NCI-H510A (cell line): ENCODE data around the gene PPP1R3C.

ENCODE experiments used
- DNase-seq: peaks from one replicate; lab custom pipeline; 2025; lab: John Stamatoyannopoulos, UW

Gene PPP1R3C

DNA sequence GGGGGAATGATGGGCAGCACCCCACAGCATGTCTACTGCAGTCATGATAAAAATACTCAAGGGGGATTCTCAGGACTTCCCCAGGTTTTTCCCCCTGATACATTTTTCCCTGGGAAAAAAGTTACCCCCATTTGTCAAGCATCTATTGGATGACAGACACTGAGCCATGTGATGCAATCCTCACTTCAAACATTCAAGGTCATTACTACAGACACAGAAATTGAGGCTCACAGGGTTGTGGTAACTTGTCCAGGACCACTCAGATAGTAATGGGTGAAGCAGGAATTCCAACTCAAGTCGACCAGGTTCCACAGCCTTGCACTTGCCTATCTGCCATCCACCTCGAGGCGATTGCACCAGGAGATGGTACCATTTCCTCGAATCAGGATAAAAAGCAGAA lies 31.7 kb downstream of the PPP1R3C start:
- no peak for DNase-seq

DNA sequence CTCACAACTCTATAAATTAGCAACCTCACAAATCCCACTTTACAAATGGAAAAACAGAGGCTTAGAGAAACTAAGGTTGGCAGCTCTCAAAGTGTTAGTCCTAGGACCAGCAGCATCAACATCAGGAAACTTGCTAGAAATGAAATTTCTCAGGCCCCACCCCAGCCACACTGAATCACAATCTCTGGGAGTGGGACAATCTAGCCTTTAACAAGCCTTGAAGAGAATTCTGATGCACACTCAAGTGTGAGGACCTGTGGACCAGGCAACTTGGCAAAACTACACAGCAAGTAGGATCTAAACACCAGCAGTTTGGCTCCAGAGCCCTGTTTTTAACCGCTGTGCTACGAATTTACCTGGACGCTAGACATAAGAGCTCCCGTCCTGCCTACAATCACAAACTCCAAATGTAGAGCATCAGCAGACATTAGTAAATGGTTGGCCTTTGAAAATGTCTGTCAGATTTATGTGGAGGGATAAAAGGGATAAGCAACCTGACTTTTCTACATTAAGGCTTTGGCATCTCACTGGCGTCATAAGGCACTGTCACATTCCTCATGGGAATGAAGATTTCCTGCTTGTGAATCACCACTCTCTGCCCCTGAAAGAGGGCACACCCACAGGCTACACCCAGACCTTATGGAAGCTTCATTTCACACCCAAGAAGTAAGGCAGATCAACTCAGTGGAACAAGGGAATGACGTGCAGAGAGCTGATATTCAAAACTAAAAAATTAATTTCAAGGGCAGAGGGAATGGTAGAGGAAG lies 34.5 kb downstream of the PPP1R3C start:
- no peak for DNase-seq

DNA sequence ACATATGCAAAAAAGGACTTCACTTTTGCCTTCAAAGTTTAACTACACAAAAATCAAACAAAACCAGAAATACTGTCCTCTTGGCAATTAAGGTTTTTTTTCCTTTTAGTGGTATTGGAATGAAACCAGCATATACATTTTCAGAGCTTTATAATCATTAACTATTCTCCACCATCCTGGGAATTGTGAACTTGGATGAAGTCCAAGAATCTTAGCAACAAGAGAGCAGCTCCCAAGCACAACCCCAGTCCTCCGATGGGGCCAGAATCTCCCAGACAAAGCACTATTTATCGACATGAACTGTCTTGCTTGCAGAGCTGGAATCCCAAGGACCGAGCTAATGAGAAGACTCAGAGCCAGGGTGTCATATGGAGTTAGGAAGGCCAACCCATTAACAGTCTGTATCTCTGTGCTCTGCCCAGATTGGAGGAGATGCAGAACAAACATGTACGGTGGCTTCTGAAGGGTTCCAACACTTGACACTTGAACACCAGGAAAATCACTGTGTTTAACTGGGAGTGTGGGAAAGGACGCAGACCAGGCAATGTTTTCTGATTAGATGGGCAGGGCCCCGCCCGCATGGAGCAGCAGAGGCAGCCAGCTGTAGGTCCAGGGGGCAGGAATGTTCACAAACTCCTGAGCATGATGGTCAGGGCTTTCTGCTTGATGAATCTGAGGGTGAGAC lies 35.5 kb downstream of the PPP1R3C start:
- DNase-seq, result no peak

DNA sequence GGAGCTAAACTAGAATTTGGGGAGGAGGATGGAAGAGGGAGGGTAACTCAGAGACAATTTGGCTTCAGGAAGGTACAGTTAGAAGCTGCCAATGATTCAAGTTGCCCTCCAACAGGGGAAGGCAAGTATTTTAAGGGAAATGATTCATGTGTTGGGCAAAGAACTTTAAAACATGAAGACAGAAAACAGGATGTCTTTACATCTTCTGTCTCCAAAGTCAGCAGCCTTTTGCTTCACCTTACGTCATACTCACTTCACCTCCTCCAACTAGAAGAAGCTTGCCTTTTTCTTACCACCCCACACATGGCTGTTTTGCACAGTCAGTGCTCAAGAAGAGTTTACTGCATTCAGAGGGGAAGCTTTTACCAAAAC lies 36.1 kb downstream of the PPP1R3C start:
- no peak for DNase-seq

DNA sequence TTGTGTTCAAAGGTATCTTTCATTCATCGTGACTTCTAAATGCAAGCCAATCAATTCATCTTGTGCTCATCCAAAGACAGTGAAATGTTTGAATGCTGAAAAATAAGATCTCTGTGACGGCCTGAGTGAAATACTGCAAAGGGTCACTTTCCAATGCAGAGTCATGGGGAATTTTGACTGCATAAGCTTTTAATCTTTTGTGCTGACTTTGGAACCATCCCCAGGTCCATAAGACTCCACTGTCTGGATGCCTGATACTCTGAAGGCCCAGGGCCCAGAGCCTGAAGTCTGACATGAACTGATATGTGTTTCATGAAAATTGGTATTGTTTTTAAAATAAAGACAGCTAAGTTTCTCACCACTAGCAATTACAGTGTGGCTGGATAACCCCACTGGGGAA lies 39.0 kb downstream of the PPP1R3C start:
- DNase-seq, result no peak

DNA sequence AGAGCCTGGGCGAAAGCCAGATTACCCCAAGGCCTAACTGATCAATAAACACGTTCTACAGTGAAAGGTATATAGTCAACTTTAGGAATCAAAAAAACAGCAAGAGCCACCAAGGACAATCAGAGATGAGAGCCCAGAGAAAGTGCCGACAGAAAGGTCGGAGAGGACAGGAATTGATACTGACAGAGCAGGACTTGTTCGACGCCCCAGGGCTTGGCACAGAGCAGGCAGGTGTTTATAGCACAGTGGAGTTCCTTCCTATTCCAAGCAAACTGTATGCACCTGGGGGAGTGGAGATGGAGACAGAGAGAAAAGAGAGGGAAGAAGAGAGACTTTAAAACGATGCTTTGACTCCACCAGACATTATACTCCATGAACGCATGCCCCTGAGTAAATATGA lies 39.5 kb downstream of the PPP1R3C start:
- DNase-seq, result no peak

DNA sequence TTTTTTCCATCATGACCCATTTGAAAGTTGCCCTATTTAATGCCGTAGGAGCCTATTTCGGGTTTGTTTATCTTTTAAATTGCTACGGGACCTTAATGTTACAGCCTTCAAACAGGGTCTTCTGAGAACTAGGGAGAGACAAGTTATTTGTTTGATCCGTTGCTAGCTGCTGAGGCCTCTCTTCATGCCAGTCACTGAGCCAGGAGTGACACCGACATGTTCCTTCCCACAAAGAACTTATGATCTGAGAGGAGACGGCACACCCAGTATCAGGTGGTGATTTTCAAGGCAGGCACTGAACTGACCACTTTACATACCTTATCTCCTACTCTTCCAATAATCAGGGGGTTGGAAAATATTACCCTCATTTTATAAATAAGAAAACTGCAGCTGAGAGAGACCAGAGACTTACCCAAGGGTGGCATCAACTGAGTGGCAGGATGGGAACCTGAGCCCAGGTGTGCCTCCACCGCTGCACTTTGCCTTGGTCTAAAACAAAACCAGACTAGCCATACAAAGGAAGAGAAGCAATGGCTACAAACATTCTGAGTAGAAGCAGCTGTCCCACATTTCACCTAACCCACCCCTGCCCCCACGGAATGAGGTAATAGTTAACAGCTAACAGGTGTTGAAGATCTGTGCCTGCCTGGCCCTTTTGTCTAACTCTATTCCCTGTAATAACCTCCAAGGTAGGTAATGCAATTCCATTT lies 40.5 kb downstream of the PPP1R3C start:
- DNase-seq, result peak; percentile 7

DNA sequence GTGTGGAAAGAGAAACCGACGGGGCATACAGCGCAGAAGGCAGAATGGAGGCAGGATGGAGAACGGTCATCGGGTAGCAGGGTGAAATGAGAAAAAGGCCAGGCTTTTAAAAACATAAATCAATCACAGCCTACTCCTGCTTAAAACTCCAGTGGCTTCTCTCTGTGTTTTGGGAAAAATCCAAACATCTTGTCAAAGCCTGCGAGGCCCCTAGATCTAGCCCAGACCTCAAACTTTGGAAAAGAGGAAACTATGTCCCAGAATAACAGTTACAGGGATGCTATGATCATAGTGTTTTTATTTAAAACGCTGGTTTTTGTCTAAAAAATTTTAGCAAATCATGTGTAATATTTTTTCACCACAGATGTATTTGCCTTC lies 41.1 kb downstream of the PPP1R3C start:
- no peak for DNase-seq

DNA sequence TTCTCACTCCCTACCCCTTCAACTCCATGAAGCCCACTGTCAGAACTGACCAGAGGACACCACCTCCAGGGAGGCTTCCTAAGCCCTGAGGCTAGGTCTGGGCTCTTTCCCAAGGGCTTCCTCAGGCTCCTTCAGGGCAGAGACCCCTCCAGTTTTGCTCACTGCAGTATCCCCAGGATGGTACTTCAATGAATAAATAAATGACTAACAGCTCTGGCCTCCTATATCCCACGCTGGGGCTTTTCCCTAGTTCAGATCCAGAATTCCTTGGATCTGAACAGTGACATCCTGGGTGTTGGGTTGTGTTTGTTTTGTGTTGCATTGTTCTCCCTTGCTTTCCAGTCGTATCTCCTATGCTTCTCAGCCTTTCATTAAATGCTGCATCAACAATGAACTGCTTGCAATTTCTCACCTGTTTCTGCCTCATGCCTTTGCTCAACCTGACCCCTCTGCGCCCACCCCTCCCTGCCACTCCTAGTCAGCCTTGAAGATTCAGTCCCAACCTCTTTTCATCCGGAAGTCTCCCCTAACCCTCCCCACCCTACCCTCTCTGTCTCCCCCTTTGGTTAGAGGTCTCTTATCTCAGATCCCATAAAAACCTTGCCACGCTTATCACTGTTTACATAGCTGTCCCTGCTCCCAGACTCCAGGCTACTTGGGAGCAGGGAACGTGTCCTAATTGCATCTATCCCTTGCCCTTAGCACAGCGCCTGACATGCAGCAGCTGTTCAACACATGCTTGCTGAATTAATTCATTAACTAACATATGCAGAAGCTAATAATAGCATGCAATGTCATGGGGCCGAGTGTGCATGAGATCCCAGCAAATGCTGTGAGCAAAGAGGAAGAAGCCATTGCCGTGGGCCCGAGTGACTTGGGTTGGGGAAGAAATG lies 41.7 kb downstream of the PPP1R3C start:
- DNase-seq, result peak; percentile 4

DNA sequence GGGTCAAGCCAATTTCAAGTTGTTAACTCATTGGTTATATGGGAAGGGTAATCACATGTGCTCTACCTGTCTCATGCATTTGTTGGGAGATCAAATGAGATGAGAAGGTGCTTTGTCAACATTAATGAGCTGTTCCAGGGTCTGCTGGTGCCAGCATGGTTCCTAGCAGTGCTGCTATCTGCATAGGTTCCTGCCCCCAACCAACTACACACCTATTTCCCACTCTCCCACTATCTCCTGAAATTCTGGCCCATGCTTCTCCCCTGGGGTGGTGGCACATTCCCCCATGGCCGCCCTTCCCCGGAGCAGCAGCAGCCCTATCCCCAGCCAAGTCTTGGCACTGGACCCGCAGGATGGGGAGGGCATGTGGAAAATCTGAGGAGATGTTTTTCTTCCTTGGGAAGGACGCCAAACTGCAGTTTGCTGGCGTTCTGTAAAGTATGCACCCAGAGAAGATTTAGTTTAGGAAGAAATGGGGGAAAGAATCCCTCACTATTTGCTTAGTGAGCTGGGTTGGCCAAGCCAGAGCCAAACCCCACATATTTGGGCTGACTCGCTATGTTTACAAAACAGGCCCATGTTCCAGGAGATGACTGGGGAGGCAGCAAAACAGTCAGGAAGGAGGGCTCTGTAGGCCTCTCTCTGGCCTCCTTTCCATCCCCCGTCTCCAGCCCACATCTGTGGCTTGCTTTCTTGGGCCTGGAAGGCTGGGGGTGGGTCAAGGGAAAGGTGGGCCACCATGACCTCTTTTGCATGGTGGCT lies 42.5 kb downstream of the PPP1R3C start:
- no peak for DNase-seq

DNA sequence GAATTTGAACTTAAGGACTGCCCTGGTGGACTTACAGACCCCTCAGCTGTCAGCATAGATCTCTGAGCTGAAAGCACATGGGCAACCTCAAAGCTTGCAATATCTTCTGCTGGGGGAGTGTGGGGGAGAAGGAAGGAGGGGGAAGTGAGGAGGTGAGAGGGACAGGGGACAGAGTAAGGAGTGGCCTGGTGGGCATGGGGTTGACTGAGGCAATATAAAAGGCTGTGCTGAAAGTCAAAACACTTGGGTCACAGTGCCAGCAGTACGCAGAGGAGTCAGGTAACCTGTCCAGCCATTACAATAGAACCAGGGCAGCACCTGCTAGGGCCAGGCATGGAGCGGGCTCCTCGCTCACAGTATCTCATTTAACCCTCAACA lies 43.2 kb downstream of the PPP1R3C start:
- DNase-seq, result no peak

DNA sequence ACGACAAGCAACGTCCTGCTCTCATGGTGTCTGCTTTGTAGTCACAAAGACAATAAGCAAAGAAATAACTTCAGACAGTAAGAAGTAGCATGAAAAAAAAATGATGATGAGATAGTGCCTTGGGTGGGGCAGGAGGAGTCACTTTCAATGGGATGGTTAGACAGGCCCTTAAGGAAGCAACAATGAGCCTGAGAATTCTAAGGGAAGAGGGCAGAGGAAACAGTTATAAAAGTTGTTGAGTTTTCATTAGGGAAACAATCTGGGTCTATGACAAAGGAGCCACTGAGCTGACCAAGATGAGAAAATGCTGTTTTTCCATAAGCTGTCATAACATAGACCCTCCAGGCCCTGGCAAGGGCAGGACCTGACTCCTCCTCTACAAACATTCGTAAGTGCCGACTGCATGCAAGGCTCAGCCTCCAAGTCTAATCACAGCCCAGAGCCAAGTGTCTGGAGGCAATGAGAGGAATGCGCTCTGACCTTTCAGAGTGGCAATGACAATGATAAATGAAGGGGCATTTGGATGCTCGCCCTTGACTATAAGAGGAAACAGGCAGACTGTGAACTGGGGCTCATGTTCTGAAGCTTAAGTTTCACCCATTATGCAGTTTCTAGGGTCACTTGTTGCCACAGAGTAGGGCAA lies 43.7 kb downstream of the PPP1R3C start:
- no peak for DNase-seq

DNA sequence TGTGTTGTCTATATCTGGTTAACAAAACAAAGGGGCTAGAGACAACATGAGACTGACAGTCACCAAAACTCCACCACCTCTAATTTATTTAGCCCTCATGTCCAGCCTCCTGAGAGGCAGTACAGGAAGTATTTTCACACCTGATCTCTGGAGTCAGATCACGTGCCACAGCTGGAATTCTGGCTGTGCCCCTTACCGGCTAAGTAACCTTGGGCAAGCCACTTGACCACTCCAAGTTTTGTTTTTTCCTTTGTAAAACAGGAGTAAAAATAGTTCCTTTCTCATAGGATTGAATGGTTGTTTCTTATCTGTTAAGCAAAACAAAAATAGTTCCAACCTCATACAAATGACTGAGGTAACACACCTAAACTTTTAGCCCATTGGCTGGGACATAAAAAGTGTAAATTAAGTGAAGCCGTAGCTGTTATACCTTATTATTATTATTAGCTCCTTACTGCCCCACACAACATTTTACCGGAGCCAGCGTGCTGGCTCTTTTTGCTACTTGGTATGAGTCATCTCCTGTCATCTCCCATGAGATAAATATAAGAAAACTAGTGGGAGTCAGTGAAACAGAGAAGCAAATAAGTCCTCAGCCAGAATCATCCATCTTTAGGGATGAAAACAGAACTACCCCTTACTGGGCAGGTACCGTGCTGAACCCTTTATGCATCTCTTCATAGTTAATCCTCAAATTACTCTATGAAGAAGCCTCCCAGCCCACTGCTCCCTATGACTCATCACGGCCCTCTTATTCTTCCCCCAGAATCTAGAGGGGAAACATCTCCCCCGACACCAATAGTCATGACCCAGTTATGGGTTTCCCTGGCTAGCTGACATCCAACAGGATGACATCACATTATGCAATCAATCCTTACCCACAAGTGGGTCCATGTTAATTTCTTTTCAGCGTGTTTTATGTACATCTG lies 44.9 kb downstream of the PPP1R3C start:
- DNase-seq, result no peak

DNA sequence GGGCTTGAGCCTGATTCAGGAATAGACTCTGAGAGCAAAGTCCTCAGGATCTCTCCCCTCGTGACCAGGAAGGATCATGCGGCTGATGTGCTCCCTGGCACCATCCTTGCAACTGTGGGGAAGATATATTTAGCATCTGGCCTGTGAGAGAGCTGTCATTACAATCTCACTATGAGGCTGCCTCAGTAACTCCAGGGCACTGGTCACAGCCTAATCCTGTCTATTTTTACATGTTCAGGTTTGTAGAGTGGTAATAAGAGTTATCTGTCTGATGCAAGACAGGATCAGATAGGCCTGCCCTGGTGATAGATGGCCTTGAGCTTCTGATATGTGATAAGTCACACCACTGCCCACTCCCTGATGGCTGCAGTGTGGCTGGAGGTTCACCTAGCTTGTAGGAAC lies 50.7 kb downstream of the PPP1R3C start:
- no peak for DNase-seq

DNA sequence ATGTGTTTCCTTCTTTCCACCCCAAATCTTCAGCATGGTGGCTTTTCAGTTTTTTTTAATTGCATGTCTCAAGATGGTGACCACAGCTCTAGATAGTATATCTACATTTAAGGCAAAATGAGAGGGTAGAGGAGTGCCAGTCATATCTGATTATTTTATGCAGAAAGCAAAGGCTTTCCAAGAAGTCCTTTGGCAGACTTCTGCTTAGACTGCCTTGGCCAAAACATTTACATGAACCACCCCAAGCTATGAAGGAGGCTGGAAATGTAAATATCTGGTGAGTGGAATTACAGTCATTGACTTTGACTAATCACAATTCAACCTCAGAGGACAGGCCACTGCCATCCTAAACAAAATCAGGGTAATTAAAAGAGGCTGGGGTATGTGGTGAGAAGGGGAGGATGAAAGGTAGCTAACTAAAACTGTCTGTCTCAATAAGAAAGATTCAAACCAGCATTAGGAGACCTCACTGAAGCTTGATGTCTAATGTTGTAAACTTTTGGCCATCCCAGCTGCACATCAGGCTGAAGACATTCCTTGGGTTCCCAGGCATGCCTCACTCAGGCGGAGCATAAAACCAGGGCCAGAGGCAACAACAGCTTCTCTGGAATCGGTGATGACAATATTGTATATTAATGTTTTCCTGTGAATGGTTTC lies 53.4 kb downstream of the PPP1R3C start:
- no peak for DNase-seq
